Stimulated activated CD8-positive, alpha-beta memory T cell treated with anti-CD3 and anti-CD28 coated beads, Interleukin-12 subunit alpha, Interleukin-12 subunit beta, amount 100 ng/mL, for 24 hours (primary cell): ENCODE results near the gene PRXL2B.

Source experiments
- DNase-seq: peaks from one replicate; pipeline ENCODE4 v3.0.0-alpha.2; 2020; ENCODE audit errors: extremely low read depth

PRXL2B gene

DNA sequence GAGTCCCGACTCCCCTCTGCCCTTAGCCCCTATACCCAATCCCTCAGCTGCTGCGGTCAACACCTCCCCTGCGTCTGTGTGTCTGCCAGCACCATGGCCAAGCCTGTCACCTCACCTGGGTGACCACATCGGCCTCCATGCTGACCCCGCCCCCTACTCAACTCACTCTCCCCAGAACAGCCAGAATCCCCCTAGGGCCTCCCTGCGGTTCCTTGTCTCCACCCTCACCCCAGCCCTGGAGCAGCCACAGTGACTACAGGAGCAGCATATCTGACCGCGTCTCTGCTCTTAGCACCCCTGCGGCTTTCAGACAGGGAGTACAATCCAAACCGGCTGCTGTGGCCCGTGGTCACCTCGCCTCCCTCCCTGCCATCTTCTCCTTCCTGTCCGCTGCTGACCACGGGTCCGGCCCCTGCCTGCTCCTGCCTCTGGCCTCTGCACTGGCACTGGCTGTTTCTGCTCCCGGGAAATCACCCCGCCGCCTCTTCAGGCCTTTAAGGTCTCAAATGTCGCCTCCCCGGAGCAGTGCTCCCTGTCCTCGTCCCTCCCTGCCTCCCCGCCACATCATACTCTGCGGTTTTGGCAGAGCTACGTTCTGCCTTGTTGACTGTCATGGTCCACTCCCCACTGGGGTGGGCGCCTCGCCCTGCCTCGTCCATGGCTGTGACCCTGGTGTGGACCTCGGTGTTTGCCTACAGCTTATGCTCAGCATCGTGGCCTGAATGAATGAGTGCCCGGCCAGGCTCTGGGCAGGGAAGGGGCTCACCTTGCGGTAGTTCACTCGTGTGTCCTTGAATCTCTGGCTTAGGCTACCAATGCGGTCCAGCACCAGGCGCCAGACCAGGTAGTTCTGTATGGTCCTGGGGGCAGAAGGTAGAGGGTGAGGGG is 11.1 kb downstream of the PRXL2B start:
- DNase-seq: no peak

DNA sequence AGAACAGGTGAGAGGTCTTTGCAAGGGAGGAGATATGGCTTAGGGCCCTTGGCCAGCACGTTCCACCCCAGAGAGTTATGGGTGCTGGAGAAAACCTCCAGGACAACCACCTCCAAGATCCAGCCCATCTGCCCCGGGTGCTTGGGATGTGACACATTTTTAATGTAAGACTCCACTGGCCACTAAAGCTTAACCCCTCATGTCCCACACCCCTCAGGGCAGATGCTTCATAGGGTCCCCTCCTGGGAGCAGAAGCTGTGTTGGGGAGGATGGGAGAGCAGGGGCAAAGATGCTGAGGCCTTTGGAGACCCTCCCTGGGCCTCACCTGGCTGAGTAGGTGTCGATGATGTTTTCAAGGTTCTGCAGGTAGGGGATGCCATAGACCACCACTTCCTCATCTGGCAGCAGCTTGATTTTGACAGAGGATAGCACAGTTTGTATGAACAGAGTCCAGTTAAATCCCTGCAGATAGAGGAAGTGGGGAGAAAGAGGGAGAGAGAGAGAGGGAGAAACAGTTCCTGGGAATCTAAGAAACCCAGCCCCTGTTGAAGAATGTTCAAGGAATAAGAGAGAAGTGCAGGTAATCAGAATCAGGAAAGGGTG is 11.9 kb downstream of the PRXL2B start:
- no peak for DNase-seq

DNA sequence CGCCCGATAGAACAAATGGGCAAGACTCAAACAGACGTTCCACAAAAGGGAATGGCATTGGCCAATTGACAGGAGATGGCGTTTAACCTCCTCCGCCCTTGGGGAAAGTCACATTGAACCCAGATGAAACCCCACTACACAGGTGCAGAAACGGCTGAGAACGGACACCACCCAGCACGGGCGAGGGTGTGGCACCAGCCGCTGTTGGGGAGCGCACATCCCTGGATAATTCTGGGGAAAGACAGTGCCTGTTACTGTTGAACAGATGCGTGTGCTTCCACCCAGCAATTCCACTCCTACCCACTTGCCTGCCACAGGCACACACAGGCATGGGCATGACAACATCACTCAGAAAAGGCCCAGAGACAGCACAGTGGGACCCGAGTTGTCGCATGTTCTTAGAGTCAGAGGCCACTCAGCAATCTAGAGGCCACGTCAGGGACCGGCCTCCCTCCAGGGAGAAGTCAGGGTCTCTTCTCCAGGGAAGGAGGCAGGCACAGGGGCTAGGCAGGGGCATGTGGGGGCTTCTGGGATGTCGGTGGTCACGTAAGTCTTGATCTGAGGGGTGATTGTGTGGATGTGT is 15.2 kb downstream of the PRXL2B start:
- DNase-seq: no peak

DNA sequence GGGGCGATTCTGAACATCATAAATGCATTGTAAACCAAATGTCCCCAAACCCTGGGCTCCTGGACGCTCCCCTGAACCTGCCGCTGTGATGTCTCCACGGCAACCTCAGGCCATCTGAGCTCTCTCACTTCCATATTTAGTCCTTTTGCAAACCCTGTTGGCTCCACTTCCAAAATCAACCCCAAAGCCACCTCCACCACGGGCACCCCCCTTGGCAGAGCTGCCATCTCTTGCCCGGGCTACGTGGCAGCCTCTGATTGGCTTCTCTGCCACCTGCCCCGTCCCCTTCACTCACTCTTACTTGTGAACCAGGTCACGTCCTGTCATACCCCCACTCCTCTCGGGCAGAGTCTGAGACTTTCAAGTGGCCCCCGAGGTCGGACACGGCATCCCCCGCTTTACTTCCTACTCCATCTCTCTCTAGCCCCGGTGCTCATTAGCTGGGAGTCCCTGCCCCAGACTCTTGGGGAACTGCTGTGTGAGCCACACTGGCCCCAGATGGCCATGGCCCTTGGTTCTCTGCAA is 15.8 kb downstream of the PRXL2B start:
- no peak for DNase-seq

DNA sequence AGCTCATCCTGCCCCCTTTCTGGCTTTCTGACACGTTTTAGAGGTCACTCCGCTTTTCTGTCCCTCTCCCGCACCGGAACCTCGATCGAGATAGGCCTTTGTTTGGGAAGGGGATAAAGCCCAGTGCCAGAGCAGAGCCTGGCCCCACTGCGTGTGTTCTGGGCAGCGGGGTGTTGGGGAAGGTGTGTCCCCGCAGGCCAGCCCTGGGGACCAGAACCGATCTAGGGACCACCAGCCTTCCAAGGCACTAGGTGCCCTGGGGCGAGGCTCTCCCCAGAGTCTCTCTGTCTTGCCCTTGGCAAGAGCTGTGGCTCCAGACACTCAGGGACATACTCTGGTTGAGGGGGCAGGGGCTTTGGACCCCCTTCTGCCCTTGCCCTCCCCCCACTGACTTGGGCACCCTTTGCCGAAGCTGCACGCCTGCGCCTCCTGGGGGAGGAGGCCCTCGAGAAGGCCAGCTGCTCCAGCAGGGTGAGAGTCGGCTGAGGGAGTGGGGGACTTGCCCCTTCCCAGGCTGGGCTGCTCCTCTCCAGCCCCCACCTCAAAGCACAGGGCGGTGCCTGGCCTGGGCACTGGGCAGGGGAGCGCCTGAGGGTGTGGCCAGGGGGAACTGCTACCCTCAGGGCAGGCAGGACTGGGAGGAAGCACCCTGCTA is 16.4 kb downstream of the PRXL2B start:
- no peak for DNase-seq

DNA sequence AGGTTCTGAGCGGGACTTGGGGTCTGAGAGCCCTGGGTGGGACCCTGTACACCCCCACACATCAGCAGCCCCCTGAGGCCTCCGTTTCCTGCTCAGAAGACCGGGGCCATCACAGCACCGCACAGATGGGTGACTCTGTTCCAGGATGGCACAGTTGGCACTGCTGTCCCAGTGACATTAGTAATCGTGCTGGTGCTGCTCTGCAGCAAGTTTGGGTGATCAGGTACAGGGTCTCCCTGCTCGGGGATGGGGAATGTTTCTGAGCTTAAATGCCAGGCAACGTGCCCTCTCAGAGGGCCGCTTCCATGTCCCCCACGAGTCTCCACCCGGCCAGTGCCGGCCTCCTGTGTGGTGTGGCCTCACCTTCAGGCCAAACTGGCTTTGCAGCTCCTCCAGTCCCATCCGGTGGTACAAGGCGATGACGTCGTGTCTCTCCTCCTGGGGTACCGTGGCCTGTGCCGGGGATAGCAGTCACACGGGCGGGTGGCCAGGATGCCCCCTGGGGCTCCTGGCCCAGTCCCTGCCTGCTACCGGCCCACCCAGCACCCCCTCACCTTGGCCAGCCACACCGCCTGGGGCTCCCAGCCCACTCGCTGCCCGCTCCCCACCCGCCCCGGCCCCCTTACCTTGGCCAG is 17.1 kb downstream of the PRXL2B start:
- no peak for DNase-seq

DNA sequence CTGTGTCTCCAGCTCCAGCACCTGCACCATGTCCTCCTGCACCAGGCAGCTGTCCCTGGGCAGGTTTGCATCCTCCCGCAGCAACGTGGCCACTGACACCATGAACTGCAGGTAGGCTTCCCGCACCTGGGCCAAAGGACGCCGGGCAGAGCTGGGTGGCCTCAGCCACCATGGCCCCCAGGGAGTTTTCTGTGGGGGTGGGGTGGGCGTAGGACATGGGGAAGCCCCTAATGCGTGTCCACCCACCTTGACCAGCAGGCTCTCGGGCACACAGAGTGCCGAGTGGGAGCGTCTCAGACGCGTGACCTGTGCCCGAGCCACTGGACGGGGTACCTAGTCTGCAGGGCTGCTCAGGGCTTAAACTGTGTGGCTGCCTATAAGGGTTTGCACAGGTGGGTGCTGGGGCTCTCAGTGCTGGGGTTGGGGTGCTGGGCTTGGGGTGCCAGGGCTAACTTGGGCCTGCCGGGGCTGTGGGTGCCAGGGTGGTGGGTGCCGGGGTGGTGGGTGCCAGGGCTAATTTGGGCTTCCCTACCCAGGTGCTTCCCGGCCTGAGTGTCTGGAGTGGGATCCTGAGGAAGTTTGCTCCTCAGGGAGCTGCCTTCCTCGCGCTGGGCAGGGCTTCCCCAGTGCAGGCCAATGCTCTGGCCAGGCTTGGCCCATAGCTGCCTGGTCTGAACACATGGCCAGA is 17.7 kb downstream of the PRXL2B start:
- DNase-seq: no peak

DNA sequence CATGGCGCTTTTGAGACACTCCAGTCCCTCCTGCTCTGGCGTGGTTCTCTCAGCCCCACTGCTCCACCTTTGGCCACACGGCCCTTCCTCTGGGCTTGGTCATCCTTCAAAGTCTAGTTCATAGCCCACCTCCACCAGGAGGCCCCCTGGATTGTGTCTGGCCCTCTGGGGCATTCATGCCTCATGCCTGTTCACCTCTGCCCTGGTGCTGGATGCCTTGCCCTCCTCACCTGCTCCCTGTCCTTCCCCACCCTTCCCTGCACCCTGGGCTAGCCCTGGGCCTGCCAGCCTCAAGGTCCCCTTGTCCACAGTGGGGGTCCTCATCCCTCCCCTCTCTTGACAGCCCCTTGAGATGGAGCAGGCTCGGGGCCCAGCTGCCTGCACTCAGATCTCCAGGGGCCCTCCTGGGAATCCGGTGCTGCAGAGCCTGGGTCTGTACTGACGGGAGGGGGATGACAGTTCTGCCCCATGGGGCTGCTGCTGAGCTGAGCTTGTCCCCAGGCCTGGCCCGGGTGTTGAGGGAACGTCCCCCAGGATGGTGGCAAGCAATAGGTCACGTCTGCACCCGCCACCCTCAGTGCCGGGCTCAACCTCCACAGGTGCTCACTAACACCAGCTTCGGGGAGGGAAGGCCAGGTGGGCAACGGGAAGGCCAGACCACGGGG is 18.4 kb downstream of the PRXL2B start:
- DNase-seq: no peak

DNA sequence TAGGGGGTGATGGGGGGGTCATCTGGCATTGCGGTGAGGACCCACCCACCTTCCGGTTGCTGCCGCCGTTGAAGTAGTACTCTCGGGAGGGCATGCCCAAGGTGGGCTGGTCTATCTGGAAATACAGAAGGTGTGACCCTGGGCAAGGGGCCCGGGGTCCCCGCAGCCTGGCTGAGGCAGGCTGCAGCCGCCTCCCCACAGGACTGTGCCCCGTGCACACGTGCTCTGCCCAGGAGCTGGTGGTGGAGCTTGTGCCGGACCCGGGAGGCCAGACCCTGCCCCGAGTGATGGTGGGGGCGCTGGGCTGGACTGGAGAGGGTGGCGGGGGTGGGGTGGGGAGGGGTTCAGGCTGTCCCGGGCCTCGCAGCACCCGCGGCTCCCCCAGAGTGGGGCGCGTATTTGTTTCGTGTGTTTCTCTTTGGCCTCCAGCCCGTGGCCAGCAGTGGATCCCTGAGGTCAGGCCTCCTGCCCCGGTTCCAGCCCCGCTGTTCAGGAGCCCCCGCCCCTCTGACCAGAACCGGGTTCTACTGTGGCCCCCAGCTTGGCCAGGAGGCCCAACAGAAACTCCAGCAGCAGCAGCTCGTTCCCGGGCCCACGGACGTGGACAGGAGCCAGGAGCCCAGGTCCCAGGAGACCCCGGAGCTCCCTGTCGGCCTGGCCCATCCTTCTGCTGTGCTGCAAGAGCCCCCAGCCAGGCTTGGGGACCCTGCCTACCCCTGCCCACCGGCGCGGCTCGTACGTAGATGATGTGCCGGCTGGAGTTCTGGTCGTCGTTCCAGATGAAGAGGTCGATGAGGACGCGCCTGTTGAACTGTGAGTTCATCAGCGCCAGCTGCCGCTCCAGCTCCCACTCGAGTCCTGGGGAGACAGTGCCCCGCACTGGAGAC is 19.2 kb downstream of the PRXL2B start:
- no peak for DNase-seq

DNA sequence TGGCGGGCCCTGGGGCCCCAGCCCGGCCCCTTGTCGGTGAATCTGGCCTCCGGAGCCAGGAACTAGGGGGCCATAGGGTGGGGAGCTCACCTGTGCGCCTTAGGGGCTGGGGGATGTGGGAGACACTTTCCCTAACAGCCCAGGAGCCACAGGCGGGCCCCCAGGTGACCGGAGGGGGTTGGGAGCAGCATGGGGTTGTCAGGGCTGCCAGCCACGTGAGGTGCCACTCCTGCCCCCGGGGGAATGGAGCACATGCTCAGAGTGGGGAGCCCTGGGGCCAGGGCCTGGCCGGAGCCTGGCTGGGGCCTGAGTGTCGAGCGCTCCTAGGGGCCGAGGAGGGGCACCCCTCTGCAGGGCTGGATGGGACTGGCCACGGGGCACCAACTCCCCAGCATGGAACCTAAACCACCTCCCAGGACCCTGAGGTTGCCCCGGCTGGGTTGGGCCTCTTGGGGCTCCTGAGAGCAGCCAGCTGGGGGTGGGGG is 19.9 kb downstream of the PRXL2B start:
- no peak for DNase-seq

DNA sequence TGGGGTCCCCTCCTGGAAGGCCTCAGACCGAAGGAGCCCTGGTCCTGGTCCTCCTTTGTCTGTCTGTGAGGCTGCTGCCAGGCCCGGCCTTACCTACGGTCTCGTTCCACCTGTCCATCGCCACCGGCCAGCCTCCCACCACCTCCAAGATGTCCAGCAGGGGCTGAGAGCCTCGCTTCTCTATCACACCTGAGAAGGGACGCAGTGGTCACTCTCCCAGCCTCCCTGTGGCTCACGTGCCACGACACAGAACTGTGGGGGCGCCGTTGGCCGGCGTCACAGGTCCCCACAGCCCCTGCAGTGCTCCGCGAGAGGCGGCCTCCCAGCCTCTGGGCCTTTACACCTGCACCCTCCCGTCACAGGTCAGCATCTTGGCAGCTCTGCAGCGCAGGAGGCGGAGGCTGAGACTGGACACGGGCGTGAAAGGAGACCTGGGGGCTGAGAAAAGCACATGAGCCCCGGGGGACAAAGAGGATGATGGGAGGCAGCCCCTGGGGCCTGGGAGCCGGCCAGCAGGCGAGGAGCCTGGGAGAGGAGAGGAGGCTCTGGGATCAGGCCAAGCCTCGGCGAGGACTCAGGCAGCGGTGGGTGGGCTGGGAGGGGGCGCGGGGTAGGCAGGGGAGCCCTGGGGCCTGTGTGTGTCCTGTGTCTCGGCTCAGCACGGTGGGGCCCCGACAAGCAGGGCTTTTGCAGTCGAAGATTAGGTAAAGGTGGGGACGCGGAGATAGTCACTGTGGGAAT is 20.5 kb downstream of the PRXL2B start:
- DNase-seq: no peak

DNA sequence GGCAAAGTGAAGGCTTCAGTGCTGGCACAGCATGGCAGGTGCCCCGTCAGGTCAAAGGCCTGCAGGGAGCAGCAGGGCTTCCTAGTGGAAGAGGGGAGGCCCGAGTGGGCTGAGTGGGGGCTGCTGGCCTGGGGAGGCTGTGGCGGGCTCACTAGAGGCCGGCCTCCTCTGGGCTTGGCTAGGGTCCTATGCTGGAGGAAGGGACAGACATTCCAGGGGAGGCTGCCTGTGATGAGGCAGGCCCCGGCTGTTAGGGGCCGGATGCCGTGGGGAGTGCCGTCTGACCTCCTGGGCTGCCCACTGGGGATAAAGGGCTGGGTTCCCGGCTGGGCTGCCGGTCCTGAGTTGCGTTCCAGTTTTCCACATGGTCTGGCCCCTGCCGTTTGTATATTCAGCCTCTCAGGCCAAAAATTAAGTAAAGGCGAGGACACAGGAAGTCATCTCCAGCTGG is 21.1 kb downstream of the PRXL2B start:
- DNase-seq: no peak

DNA sequence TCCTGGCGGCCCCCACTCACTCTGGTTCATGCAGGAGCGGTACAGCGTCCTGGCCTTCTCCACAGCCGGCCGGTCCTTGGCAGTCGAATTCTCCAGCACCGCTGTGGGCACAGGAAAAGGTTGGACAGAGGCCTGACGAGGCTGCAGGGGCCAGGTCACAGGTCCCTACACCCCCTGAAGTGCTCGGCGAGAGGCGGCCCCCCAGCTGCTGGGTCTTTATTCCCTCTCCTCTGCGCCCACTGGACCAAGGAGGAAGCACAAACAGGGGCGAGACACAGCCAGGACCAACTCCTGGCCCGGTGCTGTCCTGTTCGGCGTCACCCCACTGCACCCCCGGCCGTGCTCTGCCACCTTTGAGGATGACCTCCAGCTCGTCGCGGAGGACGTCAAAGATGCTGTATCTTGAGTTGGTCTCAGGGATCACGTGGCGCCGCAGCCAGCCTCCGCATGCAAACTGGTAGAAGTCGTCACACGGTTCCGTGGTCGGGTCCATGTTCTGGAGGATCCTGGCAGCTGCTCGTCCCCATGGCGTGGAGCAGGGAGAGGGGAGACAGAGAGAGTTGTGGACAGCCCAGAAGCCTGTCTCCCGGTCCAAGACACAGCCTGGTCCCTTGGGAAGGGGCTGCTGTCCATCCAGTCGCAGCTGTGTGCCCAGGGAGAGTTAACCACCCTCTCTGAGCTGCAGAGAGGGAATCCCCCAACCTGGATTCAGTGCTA is 22.9 kb downstream of the PRXL2B start:
- no peak for DNase-seq

DNA sequence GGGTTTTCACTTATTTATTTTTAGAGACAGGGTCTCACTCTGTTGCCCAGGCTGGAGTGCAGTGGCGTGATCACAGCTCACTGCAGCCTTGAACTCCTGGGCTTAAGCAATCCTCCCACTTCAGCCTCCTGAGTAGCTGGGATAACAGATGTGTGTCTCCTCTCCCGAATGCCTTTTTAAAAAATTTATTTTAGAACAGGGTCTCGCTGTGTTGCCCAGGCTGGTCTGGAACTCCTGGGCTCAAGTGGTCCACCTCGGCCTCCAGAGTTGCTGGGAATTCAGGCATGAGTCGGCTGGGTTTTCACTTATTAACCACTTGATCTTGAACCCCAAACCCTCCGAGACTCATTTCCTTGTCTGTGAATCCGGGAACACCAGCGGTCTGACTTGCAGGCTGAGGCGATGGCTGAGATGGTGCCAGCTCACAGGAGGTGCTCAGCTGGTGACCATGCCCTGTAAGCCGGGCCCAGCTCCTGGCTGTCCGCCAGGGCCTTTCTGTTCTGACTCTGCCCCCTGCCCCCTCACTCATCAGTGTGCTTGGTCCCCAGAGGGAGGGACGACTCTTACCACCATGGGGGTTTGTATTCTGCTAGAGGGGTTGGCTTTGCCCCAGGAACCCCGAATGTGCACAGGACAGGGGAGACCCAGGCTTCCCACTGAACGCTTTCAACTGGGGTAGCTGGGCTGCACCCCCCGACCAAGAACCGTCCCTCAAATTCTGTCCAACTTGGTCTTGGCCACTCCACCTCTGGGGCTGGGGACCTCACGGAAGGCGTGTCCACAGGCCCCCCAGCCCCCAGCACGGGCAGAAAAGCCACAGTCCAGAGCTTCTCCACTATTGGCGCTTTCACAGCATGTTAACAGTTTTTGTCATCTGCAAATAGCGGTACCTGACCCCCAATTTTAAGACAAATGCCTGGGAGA is 23.7 kb downstream of the PRXL2B start:
- no peak for DNase-seq

DNA sequence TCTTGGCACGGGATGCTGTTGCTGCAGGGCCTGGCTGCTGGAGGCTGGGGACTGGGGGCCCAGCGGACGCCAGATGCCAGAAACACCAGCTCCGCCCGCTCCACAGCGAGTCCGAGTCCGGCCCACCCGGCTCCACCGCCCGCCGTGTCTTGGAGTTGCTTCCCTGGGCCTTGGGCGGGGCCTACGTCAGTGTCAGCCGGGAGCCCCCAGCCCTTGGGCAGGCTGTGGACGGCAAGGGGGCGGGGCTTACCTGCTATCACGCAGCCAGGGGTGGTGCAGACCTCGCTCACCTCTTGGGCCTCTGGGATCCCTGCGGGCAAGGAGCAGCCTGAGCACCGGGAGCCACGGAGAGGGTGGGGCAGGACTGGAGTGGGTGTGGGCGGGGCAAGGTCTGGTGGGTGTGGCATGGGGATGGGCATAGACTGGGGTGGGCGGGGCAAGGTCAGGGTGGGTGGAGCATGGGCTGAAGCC is 24.5 kb downstream of the PRXL2B start:
- DNase-seq: no peak

DNA sequence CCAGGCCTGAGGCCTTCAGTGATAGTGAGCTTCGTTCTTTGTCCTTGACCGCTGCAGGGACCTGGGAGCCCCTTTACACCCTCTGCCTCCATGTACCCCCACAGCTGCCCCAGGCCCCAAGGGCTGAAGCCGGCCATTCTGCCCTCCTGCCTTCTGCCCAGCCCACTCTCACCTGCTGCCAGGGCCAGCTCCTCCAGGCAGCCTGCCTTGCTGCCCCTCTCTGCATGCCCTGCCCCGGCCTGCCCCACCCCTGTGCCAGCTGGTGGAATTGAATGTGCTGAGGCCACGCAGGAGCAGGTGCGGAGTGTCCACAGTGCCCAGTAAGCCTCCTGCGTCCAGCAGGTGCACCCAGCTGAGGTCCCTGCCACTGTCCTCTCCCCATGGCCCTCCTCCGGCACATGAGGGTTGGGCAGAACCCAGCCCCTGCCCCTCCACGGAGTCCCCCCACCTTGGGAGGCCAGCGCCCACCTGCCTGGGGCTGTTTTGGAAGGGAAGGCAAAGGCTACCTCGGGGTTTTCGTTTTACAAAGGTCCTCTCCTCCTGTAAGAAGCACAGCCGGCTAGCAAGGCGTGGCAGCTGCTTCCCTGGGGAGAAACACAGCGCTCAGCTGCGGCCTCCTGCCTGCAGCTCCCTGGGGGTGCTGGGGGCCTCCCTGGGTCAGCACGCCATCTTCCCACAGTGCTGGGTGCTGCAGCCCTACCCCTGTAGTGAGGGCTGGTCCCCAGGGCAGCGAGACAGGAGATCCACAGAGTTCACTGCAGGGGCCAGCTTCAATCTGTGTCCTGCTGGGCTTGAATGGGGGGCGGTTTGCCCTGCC is 25.3 kb downstream of the PRXL2B start:
- no peak for DNase-seq
